Upper lobe of right lung (tissue), 1 donor: ENCODE results near the gene KRTAP10-10. TPM values are rescaled to one million over a fixed set of nuclear protein-coding genes. Genes with fewer than 3 reads are reported as not detected.

ENCODE experiments used
- ATAC-seq: fragments of 200-7000 bp; cut with Tn5 transposase; one replicate; pipeline ENCODE4 v1.9.1; 2020; ENCODE audit warnings: mild to moderate bottlenecking, moderate library complexity
- DNase-seq: peaks from one replicate; pipeline ENCODE4 v3.0.0-alpha.2; 2020
- H3K27ac ChIP-seq: fragments of 200-600 bp; one replicate; pipeline ENCODE4 v1.8.0; 2022
- H3K27me3 ChIP-seq: fragments of 200-600 bp; one replicate; pipeline ENCODE4 v1.8.0; 2022; ENCODE audit warnings: mild to moderate bottlenecking
- H3K36me3 ChIP-seq: fragments of 200-600 bp; one replicate; pipeline ENCODE4 v1.8.0; 2022
- H3K4me1 ChIP-seq: fragments of 200-600 bp; one replicate; pipeline ENCODE4 v1.8.0; 2022
- H3K4me3 ChIP-seq: fragments of 200-600 bp; one replicate; pipeline ENCODE4 v1.8.0; 2022; ENCODE audit warnings: mild to moderate bottlenecking
- H3K9me3 ChIP-seq: fragments of 200-600 bp; one replicate; pipeline ENCODE4 v1.8.0; 2022
- CTCF ChIP-seq: fragments of 200-600 bp; IDR thresholded peaks from one replicate; pipeline ENCODE4 v1.8.0; 2022; ENCODE audit warnings: antibody characterized with exemption
- intact Hi-C: fragments of 100-400 bp; cut with DNase I; formaldehyde crosslinking; loops from one replicate; pipeline ENCODE4 v1.11.0; 2022
- total RNA-seq: library from RNA; stranded (reverse); fragmentation: NEBNext Ultra II Directional; extraction: Animal tissue kit (Norgen Biotek cat#: 25700); gene quantifications from one replicate; pipeline ENCODE4 v1.2.1, GENCODE V29; 2021
- donor health status: DM: no; HTN: yes; CAD: no; lungs with severe emphysema.

Gene KRTAP10-10
- total RNA-seq, 1 donor from 2014 or later, result not detected

DNA sequence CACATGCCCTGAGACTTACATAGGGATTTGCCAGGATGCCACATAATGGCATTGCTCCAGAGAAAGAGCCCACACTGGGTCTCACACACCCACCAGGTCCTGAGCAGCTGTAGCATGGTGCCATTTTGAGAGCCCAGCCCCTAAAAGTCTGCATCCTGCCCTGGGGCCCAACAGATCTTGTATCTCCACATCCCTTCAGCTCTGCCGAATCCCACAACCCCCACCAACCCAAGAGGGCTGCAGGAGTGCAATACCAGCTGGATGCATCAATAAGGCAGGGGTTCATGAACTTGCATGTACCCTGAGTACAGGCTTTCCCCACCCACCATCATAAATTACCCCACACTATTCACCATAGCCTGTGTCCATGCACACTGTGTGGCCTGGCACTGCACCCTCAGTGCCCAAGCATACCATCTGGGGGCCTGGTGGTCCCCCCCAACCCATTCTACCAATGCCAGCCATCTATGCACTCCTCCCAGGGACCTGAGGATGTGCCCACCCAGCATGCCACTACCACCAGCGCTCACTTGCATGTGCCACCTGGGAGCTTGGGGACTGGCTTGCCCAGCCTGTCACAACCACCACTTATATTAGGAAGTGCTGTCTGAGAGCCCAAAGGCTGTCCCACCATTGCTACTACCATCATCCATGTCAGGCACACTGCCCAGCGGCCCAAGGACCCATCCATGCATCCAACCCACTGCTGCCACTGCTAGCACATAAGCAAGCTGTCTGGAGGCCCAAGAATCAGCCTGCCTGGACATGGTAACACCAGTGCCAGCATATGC is 33.7 kb downstream of the KRTAP10-10 start:
- no peaks in the 10 kb centered on the region for H3K9me3 ChIP-seq
- no peaks in the 10 kb centered on the region for H3K36me3 ChIP-seq
- no peak for DNase-seq
- ATAC-seq, result no peak
- H3K27ac ChIP-seq, result no peak overlapping the region
- H3K4me3 ChIP-seq, result no peak overlapping the region
- intact Hi-C loops, result no loop called here
- H3K27me3 ChIP-seq, result no peaks in the 10 kb centered on the region
- no peaks in the 10 kb centered on the region for H3K4me1 ChIP-seq
- no peak for TF ChIP-seq CTCF

DNA sequence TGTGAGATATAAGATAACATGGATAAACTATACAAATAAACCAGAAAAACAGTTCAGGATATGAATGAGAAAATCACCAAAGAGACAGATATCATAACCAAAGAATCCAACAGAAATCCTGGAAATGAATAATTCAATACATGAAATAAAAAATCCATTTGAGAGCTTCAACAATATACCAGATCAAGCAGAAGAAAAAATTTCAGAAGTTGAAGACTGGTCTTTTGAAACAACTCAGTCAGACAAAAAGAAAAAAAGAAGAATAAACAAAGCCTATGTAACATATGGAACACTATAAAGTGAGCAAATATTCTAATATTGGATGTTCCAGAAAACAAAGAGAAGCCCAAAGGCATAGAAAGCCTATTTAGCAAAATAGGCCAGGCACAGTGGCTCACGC is 34.8 kb downstream of the KRTAP10-10 start:
- no peak for TF ChIP-seq CTCF
- Histone ChIP-seq H3K36me3 (no peaks in the 10 kb centered on the region), H3K4me3 (no peak overlapping the region), H3K9me3 (no peaks in the 10 kb centered on the region), H3K27me3 (no peaks in the 10 kb centered on the region), H3K4me1 (no peaks in the 10 kb centered on the region), H3K27ac (no peak overlapping the region)
- no peak for ATAC-seq
- DNase-seq, result no peak
- intact Hi-C loops, result no loop called here

- no peaks in the 10 kb centered on the region for H3K36me3 ChIP-seq
- DNase-seq, result no peak
- no peaks in the 10 kb centered on the region for H3K9me3 ChIP-seq
- H3K27me3 ChIP-seq, result peaks cover 5% of the 10 kb centered on the region
- H3K4me1 ChIP-seq, result no peaks in the 10 kb centered on the region
- H3K4me3 ChIP-seq, result no peak overlapping the region
- no peak overlapping the region for H3K27ac ChIP-seq
- TF ChIP-seq CTCF, result no peak
- no peak for ATAC-seq
- intact Hi-C loops, result no loop called here
These were observed 40.7 kb downstream of the KRTAP10-10 start for GRCh38 chr21:44677881-44678280.

DNA sequence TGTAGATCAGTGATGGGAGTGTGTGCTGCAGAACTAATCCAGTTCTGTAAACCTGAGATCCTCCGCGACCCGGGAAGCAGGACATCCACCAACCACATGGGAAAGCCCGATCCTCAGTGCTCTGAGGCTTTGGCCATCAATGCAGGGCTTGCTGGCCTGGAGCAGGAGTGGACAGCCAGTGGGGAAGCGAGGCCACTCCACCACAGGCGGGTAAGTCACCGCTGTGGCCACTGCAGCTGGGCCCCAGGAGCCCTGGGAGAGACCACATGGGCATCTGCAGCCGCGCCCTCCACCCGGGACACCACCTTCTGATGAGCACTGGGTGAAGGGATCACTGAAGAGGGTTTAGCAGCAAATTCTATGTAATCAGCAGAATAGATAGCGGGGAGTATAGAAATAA is 44.0 kb downstream of the KRTAP10-10 start:
- Histone ChIP-seq H3K4me1 (no peaks in the 10 kb centered on the region), H3K9me3 (no peaks in the 10 kb centered on the region), H3K27me3 (peaks cover 5% of the 10 kb centered on the region), H3K27ac (no peak overlapping the region), H3K4me3 (no peak overlapping the region), H3K36me3 (no peaks in the 10 kb centered on the region)
- TF ChIP-seq CTCF, result no peak
- DNase-seq (no peak), ATAC-seq (no peak)
- intact Hi-C loops, result no loop called here

DNA sequence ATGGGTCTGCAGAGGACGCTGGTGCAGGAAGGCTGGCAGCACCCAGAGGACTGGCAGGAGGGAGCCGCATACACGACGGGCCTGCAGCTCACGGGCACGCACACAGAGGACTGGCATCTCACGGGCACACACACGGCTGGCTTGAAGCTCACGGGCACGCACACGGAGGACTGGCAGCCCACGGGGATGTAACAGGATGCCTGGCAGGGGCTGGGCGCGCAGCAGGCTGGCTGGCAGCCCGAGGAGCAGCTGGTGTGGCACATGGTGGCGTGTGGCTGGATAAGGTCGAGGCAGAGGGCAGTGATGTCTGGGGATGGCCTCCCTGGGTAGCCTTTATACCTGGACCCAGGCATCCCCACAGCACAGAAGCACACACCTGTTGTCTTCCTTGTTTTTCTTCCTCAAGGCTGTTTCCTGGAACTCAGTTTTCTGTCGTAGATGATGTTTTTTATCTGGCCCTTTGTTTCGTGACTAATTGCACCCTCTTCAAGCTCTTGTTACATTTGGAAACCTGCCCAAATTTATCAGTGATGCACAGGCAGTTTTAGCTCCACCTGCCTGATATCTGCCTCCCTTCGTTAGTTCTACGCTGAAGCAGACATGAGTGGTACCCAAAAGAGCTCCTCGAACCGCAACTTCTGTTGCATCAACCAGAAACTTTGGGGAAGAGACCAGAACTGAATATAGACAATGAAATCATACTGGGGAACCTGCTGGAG is 44.9 kb downstream of the KRTAP10-10 start, which contains the start of gene KRTAP12-1:
TSS of gene KRTAP12-1 (minus strand) at position 303 of the 719 bp plus-strand sequence. CDS start at position 263, 40 bp downstream.
- intact Hi-C loops, result no loop called here
- Histone ChIP-seq H3K4me1 (no peaks in the 10 kb centered on the region), H3K36me3 (no peaks in the 10 kb centered on the region), H3K27me3 (peaks cover 5% of the 10 kb centered on the region), H3K27ac (no peak within 1 kb of the TSS), H3K4me3 (no peak within 1 kb of the TSS), H3K9me3 (no peaks in the 10 kb centered on the region)
- no peak for TF ChIP-seq CTCF
- peak; percentile 26 for ATAC-seq
- DNase-seq, result no peak
